Measurements from ENCODE around the gene HOXB1. TPM values are rescaled to one million over a fixed set of nuclear protein-coding genes. Genes with fewer than 3 reads are reported as not detected.

Gene HOXB1
- total and polyA plus RNA-seq, 2 of the 13 experiments (the other 11 are each of a cell fraction or from before 2014, with no cell fraction given) = not detected

- no peaks in the 10 kb centered on the region for H3K4me1 ChIP-seq (ENCODE audit: insufficient read depth, low read length)
- H3K79me2 ChIP-seq (ENCODE audit: insufficient read depth, low read length) = no peaks in the 10 kb centered on the region
- WGBS (ENCODE audit: low lambda C conversion rate) = under 1% methylated on average over 7 of the region's 7 CpGs
- no peaks in the 10 kb centered on the region for H3K9me3 ChIP-seq (ENCODE audit: low read length)
- no peaks in the 10 kb centered on the region for H3K36me3 ChIP-seq (replicated peaks in 1 of 2; ENCODE audit: control insufficient read depth in 1 of 2, insufficient read depth in 2 of 2, low read length in 2 of 2)
- ATAC-seq = no peak
- H4K20me1 ChIP-seq (ENCODE audit: insufficient read depth, low read length) = no peaks in the 10 kb centered on the region
- no peak for DNase-seq (ENCODE audit: low spot score)
- no peak overlapping the region for H2AFZ ChIP-seq (ENCODE audit: low read length)
- in situ Hi-C loops (cut with HindIII; ENCODE audit: extremely low pct_ligation_motif_present, low pct_unique_long_range_greater_than_20kb) = no loop called here
- ChIA-PET POLR2A (no interaction called here), CTCF (ENCODE audit: low intra/inter-chr PET ratio, low total read pairs) (no interaction called here)
- no peak overlapping the region for H3K27ac ChIP-seq (ENCODE audit: extremely low read length, insufficient read depth, low read length)
- intact Hi-C loops (cut with micrococcal nuclease; ENCODE audit: unreplicated experiment) = no loop called here
- no peak for FAIRE-seq
- no peak overlapping the region for H3K4me3 ChIP-seq (replicated peaks in 1 of 3; ENCODE audit: insufficient read depth in 1 of 3, low read depth in 2 of 3, low read length in 3 of 3)
- H3K9ac ChIP-seq (ENCODE audit: insufficient read depth, low read depth, low read length) = no peak overlapping the region
- no peak overlapping the region for H3K4me2 ChIP-seq (ENCODE audit: low read depth, low read length)
- H3K27me3 ChIP-seq (ENCODE audit: control insufficient read depth in 1 of 2, insufficient read depth in 2 of 2, low read length in 2 of 2) = peaks cover 6 to 74% of the 10 kb centered on the region in 2 experiments
- TF ChIP-seq ZNF30 (CRISPR knock-in tag; IDR thresholded peaks at IDR 0.05) = no peak
- TF ChIP-seq ZNF432 (CRISPR knock-in tag; IDR thresholded peaks at IDR 0.05; ENCODE audit: borderline replicate concordance) = no peak
- TF ChIP-seq ZNF143 (CRISPR knock-in tag; IDR thresholded peaks at IDR 0.05) = no peak
- TF ChIP-seq ZBTB14 (CRISPR knock-in tag; IDR thresholded peaks at IDR 0.05) = no peak
- TF ChIP-seq ZNF720 (CRISPR knock-in tag; IDR thresholded peaks at IDR 0.05) = no peak
- TF ChIP-seq BATF2 (CRISPR knock-in tag; IDR thresholded peaks at IDR 0.05) = no peak
- no peak for TF ChIP-seq TFDP1 (CRISPR knock-in tag; IDR thresholded peaks at IDR 0.05; ENCODE audit: borderline replicate concordance)
- TF ChIP-seq PRDM15 (CRISPR knock-in tag; IDR thresholded peaks at IDR 0.05) = no peak
- TF ChIP-seq TCF7L2 (IDR thresholded peaks at IDR 0.05; ENCODE audit: low read depth, low read length) = no peak
- no TSS peak for BruUV-seq (replicated peaks)
Measured at GRCh38 chr17:48528153-48528935, 2.5 kb downstream of the HOXB1 start.
